Activated CD8-positive, alpha-beta memory T cell treated with anti-CD3 and anti-CD28 coated beads, Interleukin-2, amount 50 U/mL, for 48 hours (primary cell): Measurements from ENCODE around the gene NLRP10.

ENCODE experiments used
- DNase-seq: peaks from one replicate; pipeline ENCODE4 v3.0.0-alpha.2; 2020

Gene NLRP10

GRCh38 chr11:7974668-7975067 is 9.4 kb upstream of the NLRP10 start:
- DNase-seq, result no peak

- DNase-seq, result no peak
Measured at GRCh38 chr11:7973011-7973410, 7.8 kb upstream of the NLRP10 start.

GRCh38 chr11:7971846-7972245 is 6.6 kb upstream of the NLRP10 start:
- DNase-seq, result no peak

GRCh38 chr11:7969756-7970646 is 4.8 kb upstream of the NLRP10 start:
- DNase-seq, result no peak

- DNase-seq, result no peak
Measured at GRCh38 chr11:7968686-7969085, 3.4 kb upstream of the NLRP10 start.

- no peak for DNase-seq
Measured at GRCh38 chr11:7967826-7968225, 2.6 kb upstream of the NLRP10 start.

GRCh38 chr11:7967097-7967496 is 1.9 kb upstream of the NLRP10 start:
- DNase-seq, result no peak

- DNase-seq, result no peak
Measured at GRCh38 chr11:7964873-7965272, 374 bp downstream of the NLRP10 start.

GRCh38 chr11:7964261-7964660 is 986 bp downstream of the NLRP10 start:
- DNase-seq, result no peak

GRCh38 chr11:7955191-7955590 is 10.1 kb downstream of the NLRP10 start:
- DNase-seq, result no peak

GRCh38 chr11:7949934-7950333 is 15.3 kb downstream of the NLRP10 start:
- DNase-seq, result no peak

GRCh38 chr11:7944123-7944522 is 21.1 kb downstream of the NLRP10 start:
- no peak for DNase-seq

- DNase-seq, result no peak
Measured at GRCh38 chr11:7941608-7942007, 23.6 kb downstream of the NLRP10 start, which contains the start of gene OR10A3. Gene OR10A3 (minus strand): TSS chr11:7941708. CDS start chr11:7939520, 2,188 bp downstream.

- no peak for DNase-seq
Measured at GRCh38 chr11:7941146-7941545, 24.1 kb downstream of the NLRP10 start.

- DNase-seq, result no peak
Measured at GRCh38 chr11:7936615-7937014, 28.6 kb downstream of the NLRP10 start.

- no peak for DNase-seq
Measured at GRCh38 chr11:7931168-7931567, 34.1 kb downstream of the NLRP10 start, which contains the start of gene OR10A6. Gene OR10A6 (minus strand): TSS chr11:7931268. CDS start chr11:7928662, 2,606 bp downstream.

- no peak for DNase-seq
Measured at GRCh38 chr11:7927635-7928034, 37.6 kb downstream of the NLRP10 start.

GRCh38 chr11:7924536-7924935 is 40.7 kb downstream of the NLRP10 start:
- DNase-seq, result no peak

- DNase-seq, result no peak
Measured at GRCh38 chr11:7918141-7918540, 47.1 kb downstream of the NLRP10 start.
